ENCODE measurements around the gene PRDM2.

DNA sequence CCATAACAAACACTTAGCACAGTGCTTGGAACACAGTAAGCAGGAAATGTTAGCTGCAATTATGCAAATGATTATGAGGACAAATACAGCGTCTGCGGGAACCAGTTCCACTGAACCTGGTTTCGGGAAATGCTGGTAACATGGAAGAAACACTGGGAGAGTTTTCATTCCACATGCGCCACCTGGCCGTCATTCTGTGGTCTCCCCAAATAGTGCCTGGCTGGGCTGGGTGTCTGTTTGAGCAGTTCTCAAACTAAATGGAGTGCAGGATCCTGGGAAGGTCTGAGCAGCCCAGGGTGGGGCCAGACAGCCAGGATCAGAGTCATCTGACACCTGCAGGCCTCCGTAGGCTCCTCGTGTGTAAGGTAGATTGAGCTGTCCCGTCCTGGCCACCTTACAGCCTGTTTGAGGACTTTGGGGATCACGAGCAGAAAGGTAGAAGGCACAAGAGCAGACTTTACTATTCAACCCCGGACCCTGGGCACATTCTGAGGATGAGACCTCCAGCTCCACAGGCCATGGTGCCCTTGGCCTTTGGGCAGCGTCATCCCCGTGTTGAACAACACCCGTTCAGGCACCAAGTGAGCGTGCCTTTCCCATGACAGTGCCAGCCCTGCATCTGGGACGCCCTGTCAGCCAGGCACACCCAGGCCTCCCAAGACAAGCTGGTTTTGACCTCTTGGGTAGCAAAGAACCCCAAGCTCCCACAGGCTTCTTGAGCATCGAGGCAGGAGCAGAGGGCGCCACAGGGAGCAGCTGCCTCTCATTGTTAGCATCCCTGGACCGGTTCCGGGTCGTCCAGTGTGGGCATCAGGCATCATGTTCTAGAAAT lies 101.9 kb downstream of the PRDM2 start:
- TF ChIP-seq, protein P1, sequence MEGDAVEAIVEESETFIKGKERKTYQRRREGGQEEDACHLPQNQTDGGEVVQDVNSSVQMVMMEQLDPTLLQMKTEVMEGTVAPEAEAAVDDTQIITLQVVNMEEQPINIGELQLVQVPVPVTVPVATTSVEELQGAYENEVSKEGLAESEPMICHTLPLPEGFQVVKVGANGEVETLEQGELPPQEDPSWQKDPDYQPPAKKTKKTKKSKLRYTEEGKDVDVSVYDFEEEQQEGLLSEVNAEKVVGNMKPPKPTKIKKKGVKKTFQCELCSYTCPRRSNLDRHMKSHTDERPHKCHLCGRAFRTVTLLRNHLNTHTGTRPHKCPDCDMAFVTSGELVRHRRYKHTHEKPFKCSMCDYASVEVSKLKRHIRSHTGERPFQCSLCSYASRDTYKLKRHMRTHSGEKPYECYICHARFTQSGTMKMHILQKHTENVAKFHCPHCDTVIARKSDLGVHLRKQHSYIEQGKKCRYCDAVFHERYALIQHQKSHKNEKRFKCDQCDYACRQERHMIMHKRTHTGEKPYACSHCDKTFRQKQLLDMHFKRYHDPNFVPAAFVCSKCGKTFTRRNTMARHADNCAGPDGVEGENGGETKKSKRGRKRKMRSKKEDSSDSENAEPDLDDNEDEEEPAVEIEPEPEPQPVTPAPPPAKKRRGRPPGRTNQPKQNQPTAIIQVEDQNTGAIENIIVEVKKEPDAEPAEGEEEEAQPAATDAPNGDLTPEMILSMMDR (IDR thresholded peaks at IDR 0.05; ENCODE audit: low read length) = no peak
- TF ChIP-seq EZH2 (IDR thresholded peaks at IDR 0.05; ENCODE audit: borderline replicate concordance, low read length) = no peak

Data from OCI-LY1 (cell line).